Ishikawa (cell line): ENCODE data around the gene ERF.

Experiments
- CEBPB ChIP-seq: IDR thresholded peaks from 2 replicates; pipeline ENCODE4 v1.6.1; 2012
- CREB1 ChIP-seq: IDR thresholded peaks from 2 replicates; pipeline ENCODE4 v1.6.1; 2012; ENCODE audit warnings: low read depth
- EGR1 ChIP-seq: IDR thresholded peaks from 2 replicates; pipeline ENCODE4 v1.6.1; 2012
- EP300 ChIP-seq: IDR thresholded peaks from 2 replicates; pipeline ENCODE4 v1.6.1; 2012; ENCODE audit warnings: borderline replicate concordance
- FOXM1 ChIP-seq: IDR thresholded peaks from 2 replicates; pipeline ENCODE4 v1.6.1; 2012; ENCODE audit warnings: low read depth, borderline replicate concordance
- NFIC ChIP-seq: IDR thresholded peaks from 2 replicates; pipeline ENCODE4 v1.6.1; 2012
- RAD21 ChIP-seq: IDR thresholded peaks from 2 replicates; pipeline ENCODE4 v1.6.1; 2012; ENCODE audit warnings: low read depth
- TAF1 ChIP-seq: IDR thresholded peaks from 2 replicates; pipeline ENCODE4 v1.6.1; 2012; ENCODE audit warnings: low read depth, mild to moderate bottlenecking
- TCF12 ChIP-seq: IDR thresholded peaks from 2 replicates; pipeline ENCODE4 v1.6.1; 2012; ENCODE audit warnings: low read depth
- TEAD4 ChIP-seq: IDR thresholded peaks from 2 replicates; pipeline ENCODE4 v1.6.1; 2012
- YY1 ChIP-seq: IDR thresholded peaks from 2 replicates; pipeline ENCODE4 v1.6.1; 2012; ENCODE audit warnings: low read depth
- ZBTB7A ChIP-seq: IDR thresholded peaks from 2 replicates; pipeline ENCODE4 v1.6.1; 2012; ENCODE audit warnings: low read depth
- TF ChIP-seq, protein P1 (sequence below): IDR thresholded peaks from 2 replicates; pipeline ENCODE4 v1.6.1; 2012; ENCODE audit warnings: low read depth, mild to moderate bottlenecking
- TF ChIP-seq, protein P2 (sequence below): IDR thresholded peaks from 2 replicates; pipeline ENCODE4 v1.6.1; 2012
- TF ChIP-seq, protein P3 (sequence below): IDR thresholded peaks from 2 replicates; pipeline ENCODE4 v1.6.1; 2012

Gene ERF

DNA sequence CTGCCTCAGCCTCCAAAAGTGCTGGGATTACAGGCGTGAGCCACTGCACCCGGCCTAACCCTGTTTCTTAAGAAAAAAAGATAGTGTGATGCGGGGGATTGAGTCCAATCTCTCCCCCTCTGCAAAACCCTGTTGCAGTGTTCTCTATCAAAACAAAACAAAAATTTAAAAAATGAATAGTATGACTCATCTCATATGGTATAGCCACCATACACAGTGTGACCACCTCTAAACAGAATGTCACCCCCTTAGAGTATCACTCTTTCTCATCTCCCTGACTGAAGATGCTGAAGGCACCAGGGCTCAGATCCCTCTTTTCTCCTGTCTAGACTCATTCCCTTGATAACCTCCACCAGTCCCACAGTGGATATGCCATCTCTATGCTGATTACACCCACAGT lies 6.8 kb upstream of the ERF start:
- TF ChIP-seq EGR1 = no peak
- TF ChIP-seq, protein P1, sequence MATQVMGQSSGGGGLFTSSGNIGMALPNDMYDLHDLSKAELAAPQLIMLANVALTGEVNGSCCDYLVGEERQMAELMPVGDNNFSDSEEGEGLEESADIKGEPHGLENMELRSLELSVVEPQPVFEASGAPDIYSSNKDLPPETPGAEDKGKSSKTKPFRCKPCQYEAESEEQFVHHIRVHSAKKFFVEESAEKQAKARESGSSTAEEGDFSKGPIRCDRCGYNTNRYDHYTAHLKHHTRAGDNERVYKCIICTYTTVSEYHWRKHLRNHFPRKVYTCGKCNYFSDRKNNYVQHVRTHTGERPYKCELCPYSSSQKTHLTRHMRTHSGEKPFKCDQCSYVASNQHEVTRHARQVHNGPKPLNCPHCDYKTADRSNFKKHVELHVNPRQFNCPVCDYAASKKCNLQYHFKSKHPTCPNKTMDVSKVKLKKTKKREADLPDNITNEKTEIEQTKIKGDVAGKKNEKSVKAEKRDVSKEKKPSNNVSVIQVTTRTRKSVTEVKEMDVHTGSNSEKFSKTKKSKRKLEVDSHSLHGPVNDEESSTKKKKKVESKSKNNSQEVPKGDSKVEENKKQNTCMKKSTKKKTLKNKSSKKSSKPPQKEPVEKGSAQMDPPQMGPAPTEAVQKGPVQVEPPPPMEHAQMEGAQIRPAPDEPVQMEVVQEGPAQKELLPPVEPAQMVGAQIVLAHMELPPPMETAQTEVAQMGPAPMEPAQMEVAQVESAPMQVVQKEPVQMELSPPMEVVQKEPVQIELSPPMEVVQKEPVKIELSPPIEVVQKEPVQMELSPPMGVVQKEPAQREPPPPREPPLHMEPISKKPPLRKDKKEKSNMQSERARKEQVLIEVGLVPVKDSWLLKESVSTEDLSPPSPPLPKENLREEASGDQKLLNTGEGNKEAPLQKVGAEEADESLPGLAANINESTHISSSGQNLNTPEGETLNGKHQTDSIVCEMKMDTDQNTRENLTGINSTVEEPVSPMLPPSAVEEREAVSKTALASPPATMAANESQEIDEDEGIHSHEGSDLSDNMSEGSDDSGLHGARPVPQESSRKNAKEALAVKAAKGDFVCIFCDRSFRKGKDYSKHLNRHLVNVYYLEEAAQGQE = no peak
- no peak for TF ChIP-seq TCF12
- TF ChIP-seq, protein P2, sequence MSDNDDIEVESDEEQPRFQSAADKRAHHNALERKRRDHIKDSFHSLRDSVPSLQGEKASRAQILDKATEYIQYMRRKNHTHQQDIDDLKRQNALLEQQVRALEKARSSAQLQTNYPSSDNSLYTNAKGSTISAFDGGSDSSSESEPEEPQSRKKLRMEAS = no peak
- TF ChIP-seq FOXM1 = no peak
- no peak for TF ChIP-seq RAD21

DNA sequence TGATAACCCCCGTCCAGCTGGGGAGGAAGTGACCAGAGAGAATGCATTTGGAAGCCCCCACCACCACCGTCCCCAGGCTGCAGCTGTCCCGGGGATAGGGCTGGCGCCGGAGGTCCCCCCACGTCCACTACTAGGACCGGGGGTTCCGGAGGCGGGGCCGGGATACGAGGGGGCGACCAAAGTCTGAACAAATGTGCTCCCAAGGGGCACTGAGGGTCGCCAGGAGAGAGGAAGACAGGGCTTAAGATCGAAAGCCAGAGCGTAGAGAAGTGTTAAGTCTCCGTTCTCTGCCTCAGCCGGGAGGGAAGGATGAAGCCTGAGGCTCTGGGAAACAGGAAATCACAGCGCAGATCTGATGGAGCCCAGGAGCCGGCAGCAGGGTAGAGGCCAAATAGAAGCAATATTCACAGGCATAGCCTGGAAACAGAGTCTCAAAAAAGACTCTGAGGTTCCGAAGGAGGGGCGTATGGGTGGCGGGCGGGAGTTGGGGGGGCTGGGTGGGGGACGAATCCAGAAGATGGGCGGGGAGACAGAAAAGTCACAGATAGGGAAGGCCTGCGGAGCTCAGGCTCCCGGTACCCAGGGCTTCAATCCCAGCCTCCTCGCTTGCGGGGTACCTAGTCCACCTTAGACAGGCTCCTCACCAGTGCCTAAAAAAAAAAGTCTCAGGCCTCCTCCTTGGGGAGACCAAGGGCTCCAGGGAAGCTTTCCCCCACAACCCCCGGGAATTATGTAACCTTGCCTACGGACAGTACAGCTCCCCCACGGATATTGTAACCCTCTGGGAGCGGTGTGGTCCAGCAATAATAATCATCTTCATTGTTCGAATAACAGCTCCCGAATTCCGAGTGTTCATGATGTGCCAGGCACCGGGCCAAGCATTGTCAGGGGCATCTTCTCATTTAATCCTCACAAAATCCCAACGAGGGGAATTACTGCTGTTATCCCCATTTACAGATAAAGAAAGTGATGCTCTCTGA lies 1.1 kb upstream of the ERF start:
- TF ChIP-seq CEBPB = no peak
- no peak for TF ChIP-seq EP300
- TF ChIP-seq, protein P1 = no peak
- TF ChIP-seq NFIC = no peak
- TF ChIP-seq ZBTB7A = no peak; the same call in 1 of the 2 replicates
- TF ChIP-seq YY1 = no peak
- TF ChIP-seq, protein P3, sequence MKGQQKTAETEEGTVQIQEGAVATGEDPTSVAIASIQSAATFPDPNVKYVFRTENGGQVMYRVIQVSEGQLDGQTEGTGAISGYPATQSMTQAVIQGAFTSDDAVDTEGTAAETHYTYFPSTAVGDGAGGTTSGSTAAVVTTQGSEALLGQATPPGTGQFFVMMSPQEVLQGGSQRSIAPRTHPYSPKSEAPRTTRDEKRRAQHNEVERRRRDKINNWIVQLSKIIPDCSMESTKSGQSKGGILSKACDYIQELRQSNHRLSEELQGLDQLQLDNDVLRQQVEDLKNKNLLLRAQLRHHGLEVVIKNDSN = no peak
- no peak for TF ChIP-seq RAD21
- no peak for TF ChIP-seq TCF12
- no peak for TF ChIP-seq TEAD4
- TF ChIP-seq, protein P2 = no peak

DNA sequence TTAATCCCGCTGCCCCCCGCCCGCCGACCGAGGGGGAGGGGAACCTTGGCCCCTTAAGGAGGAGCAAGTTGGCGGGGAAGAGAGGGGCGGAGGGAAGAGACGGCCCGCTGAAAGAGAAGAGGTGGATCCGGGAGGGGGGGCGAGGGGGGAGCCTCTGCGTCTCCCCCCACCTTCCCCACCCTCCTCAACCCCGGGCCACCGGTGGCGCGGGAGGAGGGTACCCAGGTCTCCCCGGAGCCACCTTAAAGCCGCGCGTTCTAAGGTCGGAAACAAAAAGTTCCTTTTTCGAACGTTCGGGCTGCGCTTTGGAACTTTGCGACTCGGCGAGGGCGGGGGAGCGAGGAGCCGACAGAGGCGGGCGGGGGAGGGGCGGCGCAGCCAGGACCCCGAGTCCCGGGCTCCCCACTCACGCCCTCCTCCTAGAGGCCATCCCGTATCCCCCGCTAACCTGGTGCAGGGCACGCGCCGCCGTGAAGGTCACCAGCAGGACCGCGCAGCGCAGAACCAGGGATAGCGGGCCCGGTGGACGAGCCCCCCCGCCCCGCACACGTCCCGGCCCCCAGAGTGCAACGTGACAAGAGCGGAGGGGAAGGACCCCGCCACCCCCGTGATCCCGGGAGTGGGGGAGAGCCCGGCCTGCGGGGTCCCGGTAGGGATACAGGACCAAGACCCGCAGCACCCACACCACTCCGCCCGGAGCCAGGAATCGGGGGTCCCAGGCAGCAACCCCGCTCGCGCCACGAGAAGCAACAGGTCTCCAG lies 659 bp downstream of the ERF start:
- TF ChIP-seq TAF1 = no peak
- TF ChIP-seq ZBTB7A = peak; percentile 81

DNA sequence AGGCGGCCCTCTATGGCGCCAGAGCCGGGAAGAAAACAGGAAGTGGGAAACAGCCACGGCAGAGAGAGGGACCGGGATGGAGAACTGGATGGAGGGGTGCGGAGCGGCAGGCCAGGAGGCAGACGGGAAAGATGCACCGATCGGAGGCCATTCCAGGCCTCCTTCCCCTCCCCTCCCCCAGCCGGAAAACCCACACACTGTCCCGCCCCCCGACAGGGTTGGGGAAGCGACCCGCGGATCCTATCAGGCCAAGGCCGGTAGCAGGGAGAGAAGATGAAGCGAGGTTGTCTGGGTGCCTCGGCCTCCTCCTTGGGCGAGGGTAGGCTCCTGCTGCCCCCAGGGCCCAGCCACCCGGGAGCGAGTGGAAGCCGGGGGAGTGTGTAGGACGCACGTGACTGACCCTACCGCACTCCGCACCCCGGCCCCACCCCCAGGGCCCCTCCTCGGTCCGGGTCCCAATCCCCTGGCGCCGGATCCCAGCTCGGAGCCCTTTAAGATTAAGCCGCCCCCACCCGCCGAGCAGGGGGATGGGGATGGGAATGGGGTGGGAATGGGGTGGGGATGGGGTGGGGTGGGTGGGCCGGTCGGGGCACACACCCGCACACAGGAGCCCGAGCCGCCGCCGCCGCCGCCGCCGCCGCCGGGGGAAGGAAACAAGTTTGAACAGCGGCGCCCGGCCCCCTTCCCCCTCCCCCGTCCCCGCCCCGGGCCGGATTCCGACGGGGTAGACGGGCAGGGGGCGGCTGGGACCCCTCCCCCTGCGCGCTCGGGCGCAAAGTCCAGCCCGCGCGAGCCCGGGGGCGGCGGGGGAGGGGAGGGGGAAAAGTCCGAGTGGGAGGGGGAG lies 1.5 kb downstream of the ERF start:
- peak; percentile 37; the same call in 1 of the 2 replicates for TF ChIP-seq EGR1
- TF ChIP-seq ZBTB7A = no peak; the same call in 1 of the 2 replicates
- TF ChIP-seq CEBPB = no peak
- TF ChIP-seq TEAD4 = no peak
- TF ChIP-seq FOXM1 = no peak
- TF ChIP-seq, protein P3 = peak; percentile 72

DNA sequence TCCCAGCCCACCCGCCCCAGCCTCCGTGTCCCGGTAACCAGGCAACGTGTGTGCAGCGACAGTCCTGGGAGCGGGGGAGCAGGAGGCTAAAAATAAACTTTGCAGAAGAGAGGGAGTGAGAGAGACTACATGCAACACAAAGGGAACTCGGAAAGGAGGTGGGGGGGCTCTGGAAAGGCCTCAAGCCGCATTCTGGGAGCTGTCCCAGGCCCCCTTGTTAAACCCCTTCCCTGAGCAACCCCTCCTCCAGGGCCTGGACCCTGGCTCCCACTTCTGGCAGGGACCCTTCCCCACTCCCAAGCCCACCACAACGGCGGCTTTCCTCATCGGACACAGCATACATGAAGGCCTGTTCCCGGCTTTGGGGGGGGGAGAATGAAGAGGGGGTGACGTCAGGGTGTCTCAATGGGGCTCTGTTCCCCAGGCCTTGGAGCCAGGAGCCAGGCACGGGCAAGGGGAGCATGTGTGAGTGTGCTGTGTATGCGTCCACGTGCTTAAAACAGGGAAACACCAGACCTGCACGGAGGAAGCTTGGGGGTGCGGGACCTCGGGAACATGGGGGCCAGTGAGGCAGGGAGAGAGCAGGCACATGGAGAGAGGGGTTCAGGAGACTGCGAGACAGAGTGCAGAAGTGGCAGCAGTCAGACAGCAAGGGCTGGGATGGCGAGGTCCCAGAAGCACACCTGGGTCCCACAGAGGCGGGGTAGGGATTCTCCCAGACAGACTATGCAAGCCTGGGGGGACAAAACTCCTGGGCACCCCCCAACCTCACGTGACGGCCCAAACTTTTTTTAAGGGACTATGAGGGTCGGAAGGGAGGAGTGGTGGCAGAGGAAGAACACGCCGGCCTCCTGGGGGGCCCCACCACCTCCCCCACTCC lies 2.3 kb downstream of the ERF start:
- TF ChIP-seq RAD21 (no peak), YY1 (no peak), FOXM1 (no peak), TAF1 (no peak), NFIC (no peak), CREB1 (no peak), TCF12 (no peak), CEBPB (no peak), EP300 (no peak), TEAD4 (no peak), EGR1 (no peak), ZBTB7A (no peak)
- TF ChIP-seq, protein P1 = no peak
- TF ChIP-seq, protein P2 = no peak
- TF ChIP-seq, protein P3 = no peak
